ENCODE data around the gene ANKRD55.

- no peak for TF ChIP-seq CTCF (conservative IDR thresholded peaks at IDR 0.05 in 1 of 2, IDR thresholded peaks at IDR 0.05 in 1 of 2; ENCODE audit: low read depth in 1 of 2, low read length in 2 of 2)
- no peak for TF ChIP-seq EZH2 (IDR thresholded peaks at IDR 0.05; ENCODE audit: low read length, missing control alignments)
Measured at GRCh38 chr5:56145106-56145505, 88.0 kb downstream of the ANKRD55 start.

Data from fibroblast of lung (primary cell).